Neural progenitor cell (in vitro differentiated cells): ENCODE measurements around the gene CYB5B. TPM values are rescaled to one million over a fixed set of nuclear protein-coding genes. Genes with fewer than 3 reads are reported as not detected.

Experiments
- DNase-seq: peaks from one replicate; pipeline ENCODE4 v3.0.0-alpha.2; 2016; ENCODE audit warnings: low spot score
- H2AFZ ChIP-seq: fragments of 200-600 bp; sonication (generic); replicated peaks from 2 replicates; pipeline ENCODE4 v1.6.1; 2016; ENCODE audit warnings: antibody characterized with exemption
- H3F3A ChIP-seq: fragments of 200-600 bp; sonication (generic); 2 replicates; pipeline ENCODE4 v1.6.1; 2016; ENCODE audit warnings: antibody characterized with exemption, low read depth
- H3K27ac ChIP-seq: fragments of 200-600 bp; sonication (generic); 2 replicates; pipeline ENCODE4 v1.5.1; 2016; ENCODE audit warnings: mild to moderate bottlenecking
- H3K27me3 ChIP-seq: fragments of 200-600 bp; sonication (generic); 2 replicates; pipeline ENCODE4 v1.6.1; 2016; ENCODE audit warnings: mild to moderate bottlenecking, moderate library complexity
- H3K36me3 ChIP-seq: fragments of 200-600 bp; sonication (generic); 2 replicates; pipeline ENCODE4 v1.5.1; 2016
- H3K4me1 ChIP-seq: fragments of 200-600 bp; sonication (generic); 2 replicates; pipeline ENCODE4 v1.6.1; 2016; ENCODE audit warnings: mixed run types
- H3K4me2 ChIP-seq: fragments of 200-600 bp; sonication (generic); 2 replicates; pipeline ENCODE4 v1.6.1; 2016
- H3K4me3 ChIP-seq: fragments of 200-600 bp; sonication (generic); 2 replicates; pipeline ENCODE4 v1.5.1; 2016
- H3K79me2 ChIP-seq: fragments of 200-600 bp; sonication (generic); 2 replicates; pipeline ENCODE4 v1.6.1; 2016; ENCODE audit warnings: low read depth
- H3K9ac ChIP-seq: fragments of 200-600 bp; sonication (generic); 2 replicates; pipeline ENCODE4 v1.6.1; 2016
- H3K9me3 ChIP-seq: fragments of 200-600 bp; sonication (generic); 2 replicates; pipeline ENCODE4 v1.5.1; 2016; ENCODE audit warnings: low read depth
- H4K20me1 ChIP-seq: fragments of 200-600 bp; sonication (generic); 2 replicates; pipeline ENCODE4 v1.6.1; 2016; ENCODE audit warnings: low read depth
- H3K27ac Mint-ChIP-seq: 3 replicates; pipeline ENCODE4 v1.8.0; 2021; ENCODE audit warnings: mixed read lengths
- H3K27me3 Mint-ChIP-seq: 2 replicates; pipeline ENCODE4 v1.8.0; 2022; ENCODE audit warnings: low read depth, mild to moderate bottlenecking, inconsistent platforms, moderate library complexity, mixed read lengths; ENCODE audit not compliant: insufficient read depth
- H3K36me3 Mint-ChIP-seq: 3 replicates; pipeline ENCODE4 v1.8.0; 2021; ENCODE audit warnings: mixed read lengths
- H3K4me1 Mint-ChIP-seq: 3 replicates; pipeline ENCODE4 v1.8.0; 2021; ENCODE audit warnings: mixed read lengths
- H3K4me3 Mint-ChIP-seq: 3 replicates; pipeline ENCODE4 v1.8.0; 2021; ENCODE audit warnings: mild to moderate bottlenecking, moderate library complexity, mixed read lengths
- H3K9me3 Mint-ChIP-seq: 3 replicates; pipeline ENCODE4 v1.8.0; 2020; ENCODE audit warnings: mixed read lengths
- CTCF ChIP-seq: fragments of 200-600 bp; sonication (generic); IDR thresholded peaks from 2 replicates; pipeline ENCODE4 v1.5.1; 2017; ENCODE audit warnings: antibody characterized with exemption, mild to moderate bottlenecking
- EZH2 ChIP-seq: fragments of 200-600 bp; sonication (generic); IDR thresholded peaks from 2 replicates; pipeline ENCODE4 v1.6.1; 2017; ENCODE audit warnings: antibody characterized with exemption, mild to moderate bottlenecking, moderate library complexity
- EZH2phosphoT487 ChIP-seq: fragments of 200-600 bp; sonication (generic); IDR thresholded peaks from 2 replicates; pipeline ENCODE4 v1.6.1; 2017; ENCODE audit warnings: antibody characterized with exemption
- total RNA-seq: library from RNA; depleted of rRNA; stranded (reverse); fragments of >200 nt; gene quantifications from 2 replicates; pipeline ENCODE4 v1.2.3, GENCODE V29; 2015; ENCODE audit warnings: low replicate concordance

CYB5B gene
- total RNA-seq, 1 donor from 2014 or later: 108 TPM

GRCh38 chr16:69395859-69396186 is 28.6 kb upstream of the CYB5B start:
- Histone ChIP-seq H3K9me3 (no peaks in the 10 kb centered on the region), H3K27me3 (no peaks in the 10 kb centered on the region), H3K9ac (no peak overlapping the region), H3K4me1 (peaks cover 6% of the 10 kb centered on the region), H3K4me2 (no peak overlapping the region), H3K79me2 (no peaks in the 10 kb centered on the region), H3K27ac (no peak overlapping the region), H3K4me3 (no peak overlapping the region), H3K36me3 (no peaks in the 10 kb centered on the region), H3F3A (peaks cover 4% of the 10 kb centered on the region), H4K20me1 (no peaks in the 10 kb centered on the region), H2AFZ (peak overlapping the region; percentile 92)
- DNase-seq: no peak
- Mint-ChIP-seq H3K4me3 (no peak overlapping the region), H3K36me3 (no peaks in the 10 kb centered on the region), H3K4me1 (peaks cover 19% of the 10 kb centered on the region), H3K27me3 (peaks cover 2% of the 10 kb centered on the region), H3K27ac (peak overlapping the region; percentile 60), H3K9me3 (no peaks in the 10 kb centered on the region)
- TF ChIP-seq CTCF (no peak), EZH2 (no peak), EZH2phosphoT487 (no peak)

GRCh38 chr16:69396187-69397061 is 28.0 kb upstream of the CYB5B start:
- Histone ChIP-seq H2AFZ (peak overlapping the region; percentile 92), H4K20me1 (no peaks in the 10 kb centered on the region), H3K27ac (no peak overlapping the region), H3K4me1 (peaks cover 6% of the 10 kb centered on the region), H3K9me3 (no peaks in the 10 kb centered on the region), H3K79me2 (no peaks in the 10 kb centered on the region), H3K27me3 (no peaks in the 10 kb centered on the region), H3K4me3 (no peak overlapping the region), H3K4me2 (no peak overlapping the region), H3K9ac (no peak overlapping the region), H3K36me3 (no peaks in the 10 kb centered on the region), H3F3A (peaks cover 4% of the 10 kb centered on the region)
- peak; percentile 87 for TF ChIP-seq CTCF
- TF ChIP-seq EZH2phosphoT487: no peak
- no peak for TF ChIP-seq EZH2
- peak; percentile 92 for DNase-seq
- Mint-ChIP-seq H3K27ac (peak overlapping the region; percentile 60), H3K4me3 (peak overlapping the region; percentile 10), H3K4me1 (peaks cover 19% of the 10 kb centered on the region), H3K9me3 (no peaks in the 10 kb centered on the region), H3K27me3 (peaks cover 2% of the 10 kb centered on the region), H3K36me3 (no peaks in the 10 kb centered on the region)

- peaks cover 2% of the 10 kb centered on the region for H3K27me3 Mint-ChIP-seq
- no peaks in the 10 kb centered on the region for H3K36me3 Mint-ChIP-seq
- no peaks in the 10 kb centered on the region for H4K20me1 ChIP-seq
- no peaks in the 10 kb centered on the region for H3K9me3 ChIP-seq
- H3K9ac ChIP-seq: no peak overlapping the region
- peaks cover 6% of the 10 kb centered on the region for H3K4me1 ChIP-seq
- H3F3A ChIP-seq: peaks cover 4% of the 10 kb centered on the region
- H3K4me2 ChIP-seq: no peak overlapping the region
- H3K79me2 ChIP-seq: no peaks in the 10 kb centered on the region
- peak overlapping the region; percentile 51 for H3K27ac Mint-ChIP-seq
- DNase-seq: peak; percentile 76
- no peaks in the 10 kb centered on the region for H3K9me3 Mint-ChIP-seq
- H3K36me3 ChIP-seq: no peaks in the 10 kb centered on the region
- H3K4me1 Mint-ChIP-seq: peaks cover 25% of the 10 kb centered on the region
- no peaks in the 10 kb centered on the region for H3K27me3 ChIP-seq
- H3K4me3 ChIP-seq: no peak overlapping the region
- H3K27ac ChIP-seq: no peak overlapping the region
- TF ChIP-seq EZH2phosphoT487 (no peak), CTCF (peak; percentile 65), EZH2 (no peak)
- H2AFZ ChIP-seq: peak overlapping the region; percentile 89
- no peak overlapping the region for H3K4me3 Mint-ChIP-seq
Measured at GRCh38 chr16:69397821-69398521, 26.4 kb upstream of the CYB5B start.
